HG03108 (cell line): ENCODE measurements around the gene CYP1A1.
A peak's percentile ranks its signal among the peaks of the same experiment; 100 is the strongest.

Source experiments
- ATAC-seq: cut with Tn5 transposase; IDR thresholded peaks from one replicate; pipeline ENCODE4 v1.9.1; 2021; ENCODE audit warnings: moderate library complexity; ENCODE audit not compliant: unreplicated experiment

Gene CYP1A1

GRCh38 chr15:74696398-74696729 is 29.0 kb downstream of the CYP1A1 start:
- ATAC-seq, result no peak

- peak; percentile 79 for ATAC-seq
Observed at GRCh38 chr15:74695597-74696397, 29.5 kb downstream of the CYP1A1 start, which contains the start of gene EDC3. Gene EDC3 (minus strand): TSS chr15:74696024. CDS start chr15:74675124, 20,900 bp downstream.

DNA sequence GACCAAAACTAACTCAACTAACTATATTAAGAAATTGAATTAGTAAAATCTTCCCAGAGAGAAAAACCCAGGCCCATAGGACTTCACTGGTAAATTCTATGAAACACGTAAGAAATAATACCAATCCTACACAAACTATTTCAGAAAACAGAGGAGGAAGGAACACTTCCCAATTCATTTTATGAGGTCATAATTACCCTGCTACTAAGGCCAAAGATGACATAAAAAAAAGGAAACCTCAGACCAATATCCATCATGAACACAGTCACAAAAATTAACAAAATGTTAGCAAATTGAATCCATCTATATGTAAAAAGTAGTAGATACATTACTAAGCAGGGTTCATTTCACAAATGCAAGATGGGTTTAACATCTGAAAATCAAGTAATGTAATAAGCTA is 33.0 kb downstream of the CYP1A1 start:
- ATAC-seq, result no peak

DNA sequence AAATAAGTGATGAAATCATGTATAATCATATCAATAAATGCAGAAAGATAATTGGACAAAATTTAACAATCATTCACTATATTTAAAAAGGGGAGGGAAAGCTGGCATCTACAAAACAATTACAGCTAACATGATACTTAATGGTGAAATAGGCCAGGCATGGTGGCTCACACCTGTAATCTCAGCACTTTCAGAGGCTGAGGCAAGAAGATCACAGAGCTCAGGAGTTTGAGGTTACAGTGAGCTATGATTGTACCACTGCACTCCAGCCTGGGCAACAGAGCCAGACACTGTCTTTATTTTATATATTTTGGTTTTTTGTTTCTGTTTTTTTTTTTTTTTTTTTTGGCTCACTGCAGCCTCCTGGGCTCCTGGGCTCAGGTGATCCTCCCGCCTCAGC is 41.6 kb downstream of the CYP1A1 start:
- no peak for ATAC-seq

DNA sequence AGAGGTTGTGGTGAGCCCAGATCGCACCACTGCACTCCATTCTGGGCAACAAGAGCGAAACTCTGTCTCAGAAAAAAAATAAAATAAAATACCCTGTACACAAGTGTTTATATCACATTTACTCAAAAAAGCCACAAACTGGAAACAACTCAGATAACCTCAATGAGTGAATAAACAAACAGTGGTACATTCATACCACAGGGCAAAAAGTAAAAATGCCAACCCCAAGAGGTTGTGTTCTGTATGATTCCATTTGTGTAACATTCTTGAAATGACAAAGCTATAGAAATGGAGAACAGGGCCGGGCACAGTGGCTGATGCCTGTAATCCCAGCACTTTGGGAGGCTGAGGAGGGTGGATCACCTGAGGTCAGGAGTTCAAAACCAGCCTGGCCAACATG is 42.4 kb downstream of the CYP1A1 start:
- no peak for ATAC-seq

DNA sequence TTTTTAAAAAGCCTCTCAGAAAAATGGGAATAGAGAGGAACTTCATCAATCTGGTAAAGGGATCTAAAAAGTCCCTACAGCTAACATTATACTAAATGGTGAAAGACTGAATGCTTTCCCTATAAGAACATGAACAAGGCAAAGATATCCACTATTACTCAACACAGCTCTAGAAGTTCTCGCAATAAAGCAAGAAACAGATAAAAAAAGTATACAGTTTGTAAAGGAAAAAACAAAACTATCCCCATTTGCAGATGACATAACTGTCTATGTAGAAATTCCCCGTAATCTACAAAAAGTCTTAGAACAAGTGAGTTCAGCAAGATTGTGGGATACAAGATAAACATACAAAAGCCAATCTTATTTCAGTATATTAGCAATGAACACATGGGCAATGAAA is 44.9 kb downstream of the CYP1A1 start:
- ATAC-seq, result no peak

GRCh38 chr15:74676801-74677200 is 48.5 kb downstream of the CYP1A1 start:
- no peak for ATAC-seq

- ATAC-seq, result no peak
Observed at GRCh38 chr15:74674161-74674560, 51.2 kb downstream of the CYP1A1 start.

- ATAC-seq, result no peak
Observed at GRCh38 chr15:74669627-74670026, 55.7 kb downstream of the CYP1A1 start.
